Erythroblast (primary cell): ENCODE data around the gene ENPP5.

Source experiments
- GATA1 ChIP-seq: IDR thresholded peaks from 2 replicates; pipeline ENCODE4 v1.6.1; 2011; ENCODE audit warnings: low read depth, mild to moderate bottlenecking, control low read depth, low read length, moderate library complexity
- POLR2A ChIP-seq: IDR thresholded peaks from 2 replicates; pipeline ENCODE4 v1.6.1; 2011; ENCODE audit warnings: mild to moderate bottlenecking, low read length

DNA sequence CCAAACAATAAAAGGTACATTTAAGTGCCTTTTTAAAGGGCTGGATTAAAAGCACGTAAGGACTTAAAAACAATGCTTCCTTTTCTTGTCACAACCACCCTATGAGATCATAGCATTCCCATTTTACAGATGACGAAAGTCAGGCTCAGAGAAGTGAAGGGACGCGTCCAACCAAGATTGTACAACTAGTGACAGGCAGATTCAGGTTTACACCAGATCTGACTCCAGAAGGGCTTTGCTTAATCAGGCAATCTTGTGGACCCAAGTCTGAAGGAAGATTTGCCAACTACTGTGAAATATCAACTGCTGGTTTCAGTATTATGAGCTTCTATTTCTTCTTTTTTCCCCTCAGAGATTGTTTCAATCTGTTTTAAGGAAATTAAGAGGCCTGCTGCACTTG lies 40.1 kb downstream of the ENPP5 start:
- TF ChIP-seq POLR2A: no peak
- TF ChIP-seq GATA1: no peak
